IMR-90 (cell line): ENCODE data around the gene PLCB4. TPM values are rescaled to one million over a fixed set of nuclear protein-coding genes. Genes with fewer than 3 reads are reported as not detected.

Experiments used
- ATAC-seq: fragments of 200-7000 bp; cut with Tn5 transposase; 2 replicates; pipeline ENCODE4 v1.9.1; 2020; ENCODE audit warnings: low read depth, mild to moderate bottlenecking, moderate library complexity
- BruUV-seq: library from RNA; stranded (reverse); fragments of 400-500 nt; replicated peaks from 2 replicates; lab custom pipeline; 2021; lab: Mats Ljungman, UMichigan
- CTCF ChIA-PET: fragments of 300-600 bp; formaldehyde crosslinking; extraction: SDS; loops from one replicate; lab custom pipeline; 2021; ENCODE audit warnings: antibody characterized with exemption; lab: Yijun Ruan, JAX
- POLR2A ChIA-PET: fragments of 300-600 bp; sonication (Branson Sonifier 250); formaldehyde crosslinking; loops from one replicate; lab custom pipeline; 2022; ENCODE audit warnings: antibody characterized with exemption; ENCODE audit not compliant: unreplicated experiment; lab: Charles Lee
- DNase-seq: peaks from one replicate; pipeline ENCODE4 v3.0.0; 2013
- H2AFZ ChIP-seq: replicated peaks from 2 replicates; pipeline ENCODE3; 2013; ENCODE audit warnings: low read length, mild to moderate bottlenecking; ENCODE audit not compliant: poor library complexity
- H2AK5ac ChIP-seq: 2 replicates; pipeline ENCODE4 v1.6.1; 2013; ENCODE audit warnings: low read depth, low read length, inconsistent platforms
- H2AK9ac ChIP-seq: replicated peaks from 2 replicates; pipeline ENCODE3; 2013; ENCODE audit warnings: mild to moderate bottlenecking, low read depth, low read length, moderate library complexity; ENCODE audit not compliant: poor library complexity
- H2BK120ac ChIP-seq: 2 replicates; pipeline ENCODE4 v1.6.1; 2013; ENCODE audit warnings: low read depth, low read length, inconsistent platforms
- H2BK15ac ChIP-seq: 3 replicates; pipeline ENCODE4 v1.6.1; 2013; ENCODE audit warnings: low read depth, low read length, inconsistent platforms
- H2BK20ac ChIP-seq: 2 replicates; pipeline ENCODE4 v1.6.1; 2013; ENCODE audit warnings: low read depth, mild to moderate bottlenecking, inconsistent platforms, low read length, moderate library complexity
- H2BK5ac ChIP-seq: 2 replicates; pipeline ENCODE4 v1.6.1; 2013; ENCODE audit warnings: mild to moderate bottlenecking, low read depth, low read length, inconsistent platforms; ENCODE audit not compliant: poor library complexity, severe bottlenecking
- H3K14ac ChIP-seq: replicated peaks from 2 replicates; pipeline ENCODE4 v1.6.1; 2013; ENCODE audit warnings: low read depth, low read length, inconsistent platforms
- H3K18ac ChIP-seq: 2 replicates; pipeline ENCODE4 v1.6.1; 2013; ENCODE audit warnings: low read depth, low read length, control low read depth
- H3K23ac ChIP-seq: 2 replicates; pipeline ENCODE4 v1.6.1; 2013; ENCODE audit warnings: low read depth, low read length, inconsistent platforms
- H3K27ac ChIP-seq: 2 replicates; pipeline ENCODE4 v1.5.1; 2013; ENCODE audit warnings: mild to moderate bottlenecking, control low read depth, low read length; ENCODE audit not compliant: insufficient read depth
- H3K27me3 ChIP-seq: 2 replicates; pipeline ENCODE4 v1.6.1; 2013; ENCODE audit warnings: low read length; ENCODE audit not compliant: control insufficient read depth, insufficient read depth
- H3K36me3 ChIP-seq: 2 replicates; pipeline ENCODE4 v1.6.1; 2013; ENCODE audit warnings: low read length, mixed read lengths; ENCODE audit not compliant: control insufficient read depth, insufficient read depth
- H3K4ac ChIP-seq: 2 replicates; pipeline ENCODE4 v1.6.1; 2013; ENCODE audit warnings: low read depth, low read length, inconsistent platforms
- H3K4me1 ChIP-seq: 2 replicates; pipeline ENCODE4 v1.6.1; 2013; ENCODE audit warnings: low read length, mixed read lengths; ENCODE audit not compliant: control insufficient read depth, insufficient read depth
- H3K4me2 ChIP-seq: 2 replicates; pipeline ENCODE4 v1.6.1; 2013; ENCODE audit warnings: low read depth, mild to moderate bottlenecking, control low read depth, low read length, moderate library complexity
- H3K4me3 ChIP-seq: 2 replicates; pipeline ENCODE4 v1.5.1; 2013; ENCODE audit warnings: low read depth, mild to moderate bottlenecking, control low read depth, low read length, moderate library complexity; ENCODE audit not compliant: insufficient read depth
- H3K56ac ChIP-seq: 2 replicates; pipeline ENCODE4 v1.6.1; 2013; ENCODE audit warnings: low read length, inconsistent platforms; ENCODE audit not compliant: insufficient read depth; ENCODE audit errors: extremely low read depth
- H3K79me1 ChIP-seq, 2 experiments: 2 replicates each; pipeline ENCODE4 v1.6.1; 2013; ENCODE audit warnings: low read length in 2 of 2, inconsistent platforms in 1 of 2, low read depth in 1 of 2
- H3K9ac ChIP-seq: 2 replicates; pipeline ENCODE4 v1.6.1; 2013; ENCODE audit warnings: low read depth, low read length, control low read depth
- H3K9me1 ChIP-seq: 2 replicates; pipeline ENCODE4 v1.6.1; 2013; ENCODE audit warnings: low read length, inconsistent platforms; ENCODE audit not compliant: insufficient read depth
- H3K9me3 ChIP-seq: 2 replicates; pipeline ENCODE4 v1.6.1; 2013; ENCODE audit warnings: low read length; ENCODE audit not compliant: control insufficient read depth, insufficient read depth
- H4K20me1 ChIP-seq: 2 replicates; pipeline ENCODE4 v1.6.1; 2013; ENCODE audit warnings: low read length, inconsistent platforms; ENCODE audit not compliant: insufficient read depth
- H4K5ac ChIP-seq: 2 replicates; pipeline ENCODE4 v1.6.1; 2013; ENCODE audit warnings: mild to moderate bottlenecking, low read depth, low read length, control low read depth
- H4K8ac ChIP-seq, 2 experiments: 2 replicates each; pipeline ENCODE4 v1.6.1; 2013; ENCODE audit warnings: low read depth in 2 of 2, low read length in 2 of 2, control low read depth in 1 of 2, inconsistent platforms in 1 of 2
- H4K91ac ChIP-seq: 2 replicates; pipeline ENCODE4 v1.6.1; 2013; ENCODE audit warnings: low read depth, low read length, inconsistent platforms; ENCODE audit not compliant: insufficient read depth
- BHLHE40 ChIP-seq: fragments of 150-350 bp; IDR thresholded peaks from 2 replicates; pipeline ENCODE4 v1.6.1; 2016; ENCODE audit warnings: mild to moderate bottlenecking, low read depth, low read length
- CEBPB ChIP-seq: IDR thresholded peaks from 2 replicates; pipeline ENCODE4 v1.6.1; 2012; ENCODE audit warnings: low read depth, low read length, improper control_type of control experiment
- CHD1 ChIP-seq: IDR thresholded peaks from 2 replicates; pipeline ENCODE4 v1.6.1; 2012; ENCODE audit warnings: low read depth, low read length, improper control_type of control experiment
- MAFK ChIP-seq: IDR thresholded peaks from 2 replicates; pipeline ENCODE4 v1.6.1; 2012; ENCODE audit warnings: low read depth, low read length, improper control_type of control experiment
- MAZ ChIP-seq: IDR thresholded peaks from 2 replicates; pipeline ENCODE4 v1.6.1; 2012; ENCODE audit warnings: low read depth, mild to moderate bottlenecking, low read length, improper control_type of control experiment, moderate library complexity, borderline replicate concordance
- MXI1 ChIP-seq: IDR thresholded peaks from 2 replicates; pipeline ENCODE4 v1.6.1; 2012; ENCODE audit warnings: low read depth, mild to moderate bottlenecking, low read length, moderate library complexity, borderline replicate concordance
- NFE2L2 ChIP-seq: fragments of 150-350 bp; IDR thresholded peaks from 2 replicates; pipeline ENCODE4 v1.6.1; 2016; ENCODE audit warnings: low read depth, mild to moderate bottlenecking, low read length
- POLR2A ChIP-seq: IDR thresholded peaks from 2 replicates; pipeline ENCODE4 v1.6.1; 2012; ENCODE audit warnings: mild to moderate bottlenecking, low read depth, low read length
- RAD21 ChIP-seq: IDR thresholded peaks from 2 replicates; pipeline ENCODE4 v1.6.1; 2012; ENCODE audit warnings: low read length, improper control_type of control experiment
- RCOR1 ChIP-seq: IDR thresholded peaks from 2 replicates; pipeline ENCODE4 v1.6.1; 2012; ENCODE audit warnings: mild to moderate bottlenecking, low read length, improper control_type of control experiment; ENCODE audit not compliant: insufficient replicate concordance
- RFX5 ChIP-seq: IDR thresholded peaks from 2 replicates; pipeline ENCODE4 v1.8.0; 2012; ENCODE audit warnings: low read depth, mild to moderate bottlenecking, low read length, moderate library complexity
- SMC3 ChIP-seq: fragments of 150-350 bp; IDR thresholded peaks from 2 replicates; pipeline ENCODE4 v1.6.1; 2016; ENCODE audit warnings: low read depth, mild to moderate bottlenecking, antibody characterized with exemption, low read length, moderate library complexity
- WGBS, 2 experiments: methylation state at CpG; one replicate each; pipeline versions ENCODE4 v1.1.5 to v1.1.7; 2013; ENCODE audit warnings: missing lambda C conversion rate in 2 of 2; ENCODE audit not compliant: insufficient read length in 1 of 2; ENCODE audit errors: extremely low coverage in 2 of 2; 5-methylcytosine and 5-hydroxymethylcytosine counted together
- dilution Hi-C: fragments of 300-500 bp; cut with HindIII; formaldehyde crosslinking; loops from one replicate; pipeline ENCODE4 v1.14.3; 2018; ENCODE audit warnings: low sequenced_read_pairs; ENCODE audit not compliant: unreplicated experiment
- in situ Hi-C: fragments of 300-500 bp; cut with MboI; formaldehyde crosslinking; loops from 3 replicates; pipeline ENCODE4 v1.14.3; 2019; ENCODE audit warnings: low sequenced_read_pairs, inconsistent platforms, mixed read lengths
- intact Hi-C: fragments of 100-400 bp; cut with micrococcal nuclease; formaldehyde crosslinking; loops from 2 replicates; pipeline ENCODE4 v1.10.0; 2022
- polyA plus RNA-seq, 3 experiments: library from polyadenylated mRNA; depleted of rRNA; stranded (reverse); fragments of >200 nt; gene quantifications; 2 replicates each; pipeline ENCODE4 v1.2.3, GENCODE V29; 2012; ENCODE audit warnings: low replicate concordance in 1 of 3
- total RNA-seq: library from RNA; depleted of rRNA; stranded (reverse); fragments of >200 nt; gene quantifications from 2 replicates; pipeline ENCODE4 v1.2.3, GENCODE V29; 2012
- TF ChIP-seq, protein P1 (sequence below): conservative IDR thresholded peaks from 2 replicates; pipeline ENCODE4 v1.5.1; 2012; ENCODE audit warnings: mild to moderate bottlenecking, low read depth, low read length, improper control_type of control experiment
- TF ChIP-seq, protein P2 (sequence below): fragments of 150-350 bp; IDR thresholded peaks from 2 replicates; pipeline ENCODE4 v1.6.1; 2016; ENCODE audit warnings: low read depth, mild to moderate bottlenecking, low read length, moderate library complexity, borderline replicate concordance

The PLCB4 gene
- total and polyA plus RNA-seq, 2 of the 4 experiments (the other 2 are of a cell fraction): 12.5 to 24.0 TPM

DNA sequence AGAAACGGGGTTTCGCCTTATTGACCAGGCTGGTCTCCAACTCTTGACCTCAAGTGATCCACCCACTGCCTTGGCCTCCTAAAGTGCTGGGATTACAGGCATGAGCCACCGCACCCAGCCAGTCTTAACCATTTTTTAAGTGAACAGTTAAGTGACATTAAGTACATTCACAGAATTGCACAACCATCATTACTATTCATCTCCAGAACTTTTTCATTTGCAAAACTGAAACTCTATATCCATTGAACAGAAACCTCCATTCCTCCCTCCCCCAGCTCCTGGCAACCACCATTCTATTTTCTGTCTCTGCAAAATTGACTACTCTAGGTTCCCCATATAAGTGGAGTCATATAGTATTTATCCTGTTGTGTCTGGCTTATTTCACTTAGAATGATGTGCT is 59.7 kb downstream of the PLCB4 start:
- in situ Hi-C loops: no loop called here
- H4K20me1 ChIP-seq: peaks cover 5% of the 10 kb centered on the region; the same call in 1 of the 2 replicates
- WGBS, 2 experiments: 100% methylated on average over 1 of the region's 3 CpGs; no CpG with 5 or more reads in 1 of the 2 experiments
- H3K18ac ChIP-seq: no peak overlapping the region
- no peak overlapping the region for H2BK120ac ChIP-seq
- H3K4me2 ChIP-seq: no peak overlapping the region
- H2BK5ac ChIP-seq: no peak overlapping the region
- ATAC-seq (no peak), DNase-seq (no peak)
- H3K9me1 ChIP-seq: peaks cover 3% of the 10 kb centered on the region; the same call in 1 of the 2 replicates
- POLR2A ChIA-PET: no interaction called here
- no peak overlapping the region for H3K27ac ChIP-seq
- intact Hi-C loops: no loop called here
- TF ChIP-seq RFX5 (no peak), RAD21 (no peak), MXI1 (no peak), NFE2L2 (no peak), RCOR1 (no peak), MAZ (no peak), MAFK (no peak), CHD1 (no peak), POLR2A (no peak), CEBPB (no peak), BHLHE40 (no peak), SMC3 (no peak)
- TF ChIP-seq, protein P1, sequence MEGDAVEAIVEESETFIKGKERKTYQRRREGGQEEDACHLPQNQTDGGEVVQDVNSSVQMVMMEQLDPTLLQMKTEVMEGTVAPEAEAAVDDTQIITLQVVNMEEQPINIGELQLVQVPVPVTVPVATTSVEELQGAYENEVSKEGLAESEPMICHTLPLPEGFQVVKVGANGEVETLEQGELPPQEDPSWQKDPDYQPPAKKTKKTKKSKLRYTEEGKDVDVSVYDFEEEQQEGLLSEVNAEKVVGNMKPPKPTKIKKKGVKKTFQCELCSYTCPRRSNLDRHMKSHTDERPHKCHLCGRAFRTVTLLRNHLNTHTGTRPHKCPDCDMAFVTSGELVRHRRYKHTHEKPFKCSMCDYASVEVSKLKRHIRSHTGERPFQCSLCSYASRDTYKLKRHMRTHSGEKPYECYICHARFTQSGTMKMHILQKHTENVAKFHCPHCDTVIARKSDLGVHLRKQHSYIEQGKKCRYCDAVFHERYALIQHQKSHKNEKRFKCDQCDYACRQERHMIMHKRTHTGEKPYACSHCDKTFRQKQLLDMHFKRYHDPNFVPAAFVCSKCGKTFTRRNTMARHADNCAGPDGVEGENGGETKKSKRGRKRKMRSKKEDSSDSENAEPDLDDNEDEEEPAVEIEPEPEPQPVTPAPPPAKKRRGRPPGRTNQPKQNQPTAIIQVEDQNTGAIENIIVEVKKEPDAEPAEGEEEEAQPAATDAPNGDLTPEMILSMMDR: no peak
- TF ChIP-seq, protein P2, sequence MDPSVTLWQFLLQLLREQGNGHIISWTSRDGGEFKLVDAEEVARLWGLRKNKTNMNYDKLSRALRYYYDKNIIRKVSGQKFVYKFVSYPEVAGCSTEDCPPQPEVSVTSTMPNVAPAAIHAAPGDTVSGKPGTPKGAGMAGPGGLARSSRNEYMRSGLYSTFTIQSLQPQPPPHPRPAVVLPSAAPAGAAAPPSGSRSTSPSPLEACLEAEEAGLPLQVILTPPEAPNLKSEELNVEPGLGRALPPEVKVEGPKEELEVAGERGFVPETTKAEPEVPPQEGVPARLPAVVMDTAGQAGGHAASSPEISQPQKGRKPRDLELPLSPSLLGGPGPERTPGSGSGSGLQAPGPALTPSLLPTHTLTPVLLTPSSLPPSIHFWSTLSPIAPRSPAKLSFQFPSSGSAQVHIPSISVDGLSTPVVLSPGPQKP: no peak
- H3K23ac ChIP-seq: no peak overlapping the region
- H3K4me3 ChIP-seq: no peak overlapping the region
- CTCF ChIA-PET: no interaction called here
- BruUV-seq: no TSS peak
- dilution Hi-C loops: no loop called here
- no peak overlapping the region for H2BK20ac ChIP-seq
- no peak overlapping the region for H4K5ac ChIP-seq
- no peak overlapping the region for H2AK9ac ChIP-seq
- no peak overlapping the region for H3K14ac ChIP-seq
- no peak overlapping the region for H2BK15ac ChIP-seq
- no peaks in the 10 kb centered on the region for H3K27me3 ChIP-seq
- H4K91ac ChIP-seq: no peak overlapping the region
- peaks cover 2% of the 10 kb centered on the region; the same call in 1 of the 2 replicates for H3K4me1 ChIP-seq
- no peak overlapping the region for H2AK5ac ChIP-seq
- H3K4ac ChIP-seq: no peak overlapping the region
- no peak overlapping the region for H4K8ac ChIP-seq
- H3K56ac ChIP-seq: no peak overlapping the region
- peaks cover 2% of the 10 kb centered on the region for H3K36me3 ChIP-seq
- H2AFZ ChIP-seq: no peak overlapping the region
- peaks cover 44 to 64% of the 10 kb centered on the region in 2 experiments for H3K79me1 ChIP-seq
- H3K9me3 ChIP-seq: peaks cover 8% of the 10 kb centered on the region
- H3K9ac ChIP-seq: no peak overlapping the region
